GM21723 (cell line): ENCODE data around the gene TMEM245.

Experiments
- ATAC-seq: cut with Tn5 transposase; IDR thresholded peaks from one replicate; pipeline ENCODE4 v1.9.1; 2021; ENCODE audit warnings: mild to moderate bottlenecking, moderate library complexity; ENCODE audit not compliant: unreplicated experiment

Gene TMEM245

DNA sequence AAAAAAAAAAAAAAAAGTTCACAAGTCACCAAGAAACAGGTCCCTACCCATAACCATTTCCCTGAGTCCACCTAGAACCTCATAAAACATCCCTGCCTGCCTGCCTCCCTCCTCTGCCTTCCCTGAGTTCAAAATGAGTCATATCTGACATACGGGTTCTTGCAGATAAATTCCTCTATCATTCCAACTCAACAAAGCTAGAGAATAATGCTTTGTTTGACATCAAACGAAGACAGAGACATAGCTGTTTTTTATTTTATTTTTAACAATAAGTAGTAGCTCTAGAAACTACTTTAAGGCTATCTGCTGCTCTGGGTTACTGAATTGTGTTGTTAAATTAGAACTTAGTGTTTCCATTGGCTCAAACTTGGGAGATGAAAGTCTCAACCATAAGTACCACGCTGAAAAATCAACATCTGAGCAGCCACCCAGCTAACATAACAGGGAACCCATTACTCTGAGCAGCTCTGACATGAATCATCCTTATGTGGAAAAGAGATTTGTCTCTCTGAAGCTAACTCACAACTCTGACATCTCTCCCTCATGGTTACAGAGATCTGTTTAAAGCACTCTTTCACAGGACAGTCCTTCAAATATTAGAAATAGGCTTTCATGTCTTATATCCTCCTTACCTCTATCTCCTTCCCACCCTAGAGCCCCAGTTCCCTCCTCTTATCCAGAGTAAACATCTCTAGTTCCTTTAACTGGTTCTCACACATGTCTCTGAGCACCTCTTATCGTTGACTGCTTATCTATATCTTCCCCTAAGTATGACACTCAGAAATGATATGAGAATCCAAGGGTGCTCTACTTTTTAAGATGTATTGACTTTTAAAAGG, 12.1 kb downstream of the TMEM245 start:
- ATAC-seq, result no peak

DNA sequence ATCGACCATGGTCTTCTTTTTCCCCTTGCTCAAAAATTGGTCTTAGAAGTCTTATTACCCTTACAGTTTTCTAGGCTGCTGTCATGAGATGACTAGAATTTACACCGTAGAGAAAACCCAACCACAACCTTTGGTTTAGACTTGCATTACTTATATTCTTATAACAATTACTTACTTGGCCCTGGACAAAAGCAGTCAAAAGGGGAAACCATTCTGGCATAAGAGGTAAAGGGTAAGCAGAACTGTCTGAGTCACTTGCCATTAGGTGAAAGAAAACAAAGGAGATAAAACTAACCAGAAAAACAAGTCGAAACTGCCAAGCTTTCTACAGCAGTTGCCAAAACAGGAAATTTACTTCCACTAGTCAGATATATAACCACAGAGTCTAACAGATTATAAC, 17.9 kb downstream of the TMEM245 start:
- ATAC-seq, result peak; percentile 74

DNA sequence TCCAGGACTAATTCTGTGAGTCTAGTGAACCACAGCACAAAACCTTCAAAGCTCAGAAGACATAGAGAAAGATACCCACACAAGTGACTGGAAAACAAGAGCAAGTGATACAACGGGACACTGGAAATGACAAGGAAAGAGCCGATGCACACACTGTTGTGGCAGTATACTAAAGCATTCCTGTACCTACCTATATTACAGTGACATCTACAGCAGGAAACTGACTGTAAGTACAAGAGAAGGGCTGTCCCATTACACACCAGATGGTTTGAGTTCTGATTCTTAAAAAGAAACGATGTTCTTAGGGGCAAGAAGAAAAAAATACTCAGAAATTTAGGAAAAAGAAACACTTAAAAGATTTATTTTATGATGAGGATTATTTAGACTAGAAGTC, 18.5 kb downstream of the TMEM245 start:
- ATAC-seq, result no peak

DNA sequence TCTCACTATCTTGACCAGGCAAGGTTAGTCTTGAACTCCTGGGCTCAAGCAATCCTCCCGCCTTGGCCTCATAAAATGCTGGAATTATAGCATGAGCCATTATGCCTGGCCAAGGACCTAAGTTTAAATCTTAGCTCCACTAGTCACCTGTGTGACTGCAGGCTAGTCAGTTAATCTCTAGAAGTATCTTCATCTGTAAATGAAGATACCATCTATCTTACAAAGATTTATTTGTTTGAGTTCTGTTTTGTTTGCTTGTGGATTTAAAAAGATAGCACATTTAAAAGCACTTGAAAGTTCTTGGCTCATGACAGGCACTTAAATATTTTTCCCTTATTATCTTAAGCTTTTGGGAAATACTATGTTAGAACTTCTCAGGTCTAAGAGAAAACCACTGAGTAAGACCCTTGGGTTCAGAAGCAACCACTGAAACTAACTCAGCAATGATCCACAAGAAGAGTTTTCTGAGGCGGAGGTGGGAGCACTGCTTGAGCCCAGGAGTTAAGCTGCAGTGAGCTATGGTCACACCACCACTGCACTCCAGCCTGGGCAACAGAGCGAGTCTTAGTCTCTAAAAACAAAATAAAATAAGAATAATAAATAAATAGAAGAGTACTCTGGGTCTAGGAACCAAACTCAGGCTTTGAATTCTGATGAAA, 19.1 kb downstream of the TMEM245 start:
- no peak for ATAC-seq

DNA sequence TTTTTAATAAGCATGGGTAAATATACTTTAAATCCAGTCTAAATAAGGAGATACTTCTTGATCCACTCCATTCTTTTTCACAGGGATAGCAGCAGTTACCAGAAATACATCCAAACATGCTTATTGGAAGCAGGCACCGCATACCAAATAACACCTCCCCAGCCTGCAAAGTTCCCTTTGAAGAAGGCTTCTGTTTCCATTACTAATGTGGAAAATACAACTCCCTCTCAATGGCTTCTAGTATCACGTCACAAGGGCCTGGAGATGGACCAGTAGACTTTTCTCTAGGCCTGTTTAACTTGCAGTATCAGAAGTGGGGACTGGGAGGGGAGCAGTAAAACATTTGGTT, 20.8 kb downstream of the TMEM245 start:
- no peak for ATAC-seq

DNA sequence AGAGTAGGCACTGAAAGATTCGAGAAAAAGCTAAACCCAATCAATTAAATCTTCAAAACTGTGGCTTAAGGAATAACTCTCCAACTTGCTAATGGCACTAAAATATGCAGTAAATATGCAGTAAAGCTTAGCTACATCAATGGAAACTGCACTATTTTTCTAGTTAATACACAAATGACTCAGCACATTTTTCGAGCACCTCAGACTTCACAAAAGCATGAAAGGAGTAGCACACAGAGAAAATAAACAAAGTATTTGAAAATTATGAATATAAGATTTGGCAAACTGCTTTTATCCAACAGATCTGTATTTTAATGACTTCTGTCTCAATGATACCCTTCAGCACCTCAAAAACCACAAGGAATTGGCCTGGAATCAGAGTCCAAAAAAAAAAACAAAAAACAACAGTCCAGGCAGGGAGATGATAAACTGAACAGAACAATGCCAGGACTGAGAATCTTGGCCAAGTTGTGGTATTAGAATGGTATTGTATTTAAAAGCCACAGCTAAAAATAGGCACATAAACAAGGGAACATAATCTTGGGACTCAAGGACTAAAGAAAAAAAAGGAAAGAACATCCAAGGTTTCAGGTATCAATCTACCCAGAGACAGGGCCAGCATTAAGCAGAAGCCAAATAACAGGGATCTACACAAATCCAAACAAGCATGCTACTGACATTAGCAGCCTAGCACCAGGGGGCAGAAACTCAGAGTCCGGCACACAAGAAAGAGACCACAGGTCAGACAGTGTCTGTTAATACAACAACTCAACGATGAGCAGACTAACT, 21.4 kb downstream of the TMEM245 start:
- peak; percentile 43 for ATAC-seq

DNA sequence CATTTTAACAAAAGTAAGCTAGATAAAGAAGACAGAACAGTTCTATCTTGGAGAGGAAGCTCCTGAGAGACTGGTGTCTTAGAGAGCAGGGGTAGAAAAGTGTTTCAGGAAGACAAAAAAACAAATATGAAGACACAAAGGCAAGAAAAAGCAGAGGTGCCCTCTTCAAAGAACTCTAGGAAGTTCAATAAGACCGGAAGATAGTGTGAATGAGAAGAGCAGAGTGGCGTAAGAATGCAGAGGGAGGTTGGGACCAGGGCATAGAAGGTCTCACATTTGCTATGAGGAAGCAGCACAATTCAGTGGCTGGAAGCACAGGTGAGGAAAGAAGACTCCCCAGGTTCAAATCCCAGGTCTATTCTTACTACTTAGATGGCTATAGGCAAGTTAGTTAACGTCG, 22.6 kb downstream of the TMEM245 start:
- no peak for ATAC-seq

DNA sequence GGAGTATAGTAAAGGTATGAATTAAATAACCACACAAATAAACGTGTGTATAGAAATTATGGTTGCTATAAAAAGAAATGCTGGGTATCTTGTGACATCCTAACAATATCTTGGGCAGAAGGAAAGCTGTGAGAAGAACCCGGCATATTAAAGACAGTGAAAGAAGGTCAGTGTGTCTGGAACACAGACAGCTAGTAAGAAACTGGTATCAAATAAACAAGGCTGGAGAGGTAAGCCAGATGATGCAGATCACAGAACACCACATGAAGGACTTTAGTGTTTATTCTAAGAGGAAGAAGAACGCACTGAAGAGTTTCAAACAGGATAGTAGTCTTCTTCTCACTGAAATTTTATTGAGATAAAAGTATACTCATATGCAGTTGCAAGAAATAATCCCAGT, 24.4 kb downstream of the TMEM245 start:
- no peak for ATAC-seq

DNA sequence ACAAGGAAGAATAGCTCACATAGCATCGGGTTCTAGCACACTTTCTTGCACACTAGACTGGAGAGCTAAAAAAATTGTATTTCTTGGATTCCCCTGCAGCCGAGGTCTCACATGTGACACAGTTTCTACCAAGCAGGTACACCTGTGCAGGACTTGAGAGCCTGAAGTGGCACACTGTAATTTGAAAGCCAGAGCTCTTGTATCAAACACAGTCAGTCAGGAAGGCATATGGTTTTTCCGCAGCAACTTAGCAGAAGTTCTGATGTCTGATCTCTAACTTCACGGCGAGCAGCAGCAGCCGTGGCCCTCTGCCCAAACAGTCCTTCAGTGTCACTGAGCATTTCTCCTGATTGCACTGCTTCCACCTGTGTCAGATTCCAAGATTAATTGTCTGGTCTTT, 25.5 kb downstream of the TMEM245 start:
- no peak for ATAC-seq

DNA sequence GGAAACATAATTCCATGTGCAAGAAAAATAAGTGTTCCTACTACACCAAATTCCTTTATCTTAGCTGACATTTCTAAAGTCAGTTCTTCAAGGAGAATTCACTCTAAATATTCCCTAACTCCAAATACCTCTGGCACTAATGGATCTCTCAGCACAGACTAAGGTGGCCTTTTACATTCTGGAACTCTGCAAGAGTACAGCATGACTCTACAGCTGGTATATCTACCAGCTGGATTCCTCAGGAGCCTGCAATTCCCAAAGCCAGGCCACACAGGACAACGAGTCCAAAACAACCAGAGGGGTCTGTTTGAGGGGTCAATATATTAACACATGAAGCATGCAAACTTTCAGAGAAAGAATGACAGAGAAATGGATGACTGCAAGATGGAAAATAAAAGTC, 27.2 kb downstream of the TMEM245 start:
- ATAC-seq, result no peak

DNA sequence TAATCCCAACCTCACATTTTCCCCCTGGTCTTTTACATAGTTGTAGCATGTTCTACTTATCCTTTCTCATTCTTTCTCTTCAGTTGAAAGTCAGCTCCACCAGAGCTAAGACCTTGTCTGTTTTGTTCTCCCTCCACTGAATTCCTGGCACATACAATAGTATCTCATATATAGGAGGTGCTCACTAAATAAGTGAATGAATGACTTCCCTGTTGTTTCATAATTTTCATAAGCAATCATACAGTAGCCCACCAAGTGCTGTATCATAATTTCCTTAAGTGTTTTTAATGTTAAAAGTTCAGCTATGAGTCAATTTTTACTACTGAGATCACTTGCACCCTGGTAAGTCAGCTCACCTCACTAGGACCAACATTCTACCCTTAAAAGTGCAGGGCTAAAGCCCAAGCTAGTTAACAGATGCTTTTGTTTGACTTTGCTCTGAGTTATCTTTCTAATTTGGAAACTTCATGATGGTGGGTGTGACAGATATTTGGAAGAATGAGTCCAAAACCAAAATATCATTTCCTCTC, 27.6 kb downstream of the TMEM245 start:
- ATAC-seq, result no peak

DNA sequence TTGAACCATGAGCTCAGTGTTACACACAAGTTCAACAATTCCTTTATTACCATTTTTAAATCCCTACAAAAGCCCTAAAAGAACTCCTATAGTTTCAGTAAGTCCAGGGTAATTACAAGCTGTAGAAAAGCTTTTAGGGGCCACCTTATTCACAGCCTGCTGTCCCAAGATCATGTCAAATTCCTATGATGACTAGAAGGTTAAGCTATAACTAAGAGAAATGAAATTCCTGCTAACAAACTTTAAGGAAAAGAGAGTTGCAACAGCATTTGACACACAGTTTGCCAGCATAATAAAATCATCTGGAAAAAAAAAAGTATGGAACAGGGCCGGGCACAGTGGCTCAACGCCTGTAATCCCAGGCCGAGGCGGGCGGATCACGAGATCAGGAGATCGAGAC, 31.5 kb downstream of the TMEM245 start:
- ATAC-seq, result no peak

DNA sequence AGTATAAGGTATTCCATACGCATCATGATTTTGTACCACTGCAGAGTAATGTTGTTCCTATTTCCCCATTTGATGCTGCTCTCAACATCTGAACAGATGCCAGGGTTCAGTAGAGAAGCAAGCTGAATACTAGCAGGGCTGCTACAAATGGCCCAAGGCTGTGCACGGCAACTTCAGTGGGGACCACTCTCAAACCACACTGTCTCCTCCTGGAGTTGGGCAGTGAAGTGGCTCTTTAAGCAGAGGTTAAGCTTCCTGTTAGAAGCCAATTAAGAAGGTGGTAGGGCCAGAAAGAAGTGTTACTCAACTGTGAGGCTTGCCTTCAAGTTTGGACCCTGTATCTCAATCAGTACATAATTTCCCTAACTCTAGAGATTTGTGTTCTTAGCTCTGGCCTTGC, 32.0 kb downstream of the TMEM245 start:
- ATAC-seq, result no peak

DNA sequence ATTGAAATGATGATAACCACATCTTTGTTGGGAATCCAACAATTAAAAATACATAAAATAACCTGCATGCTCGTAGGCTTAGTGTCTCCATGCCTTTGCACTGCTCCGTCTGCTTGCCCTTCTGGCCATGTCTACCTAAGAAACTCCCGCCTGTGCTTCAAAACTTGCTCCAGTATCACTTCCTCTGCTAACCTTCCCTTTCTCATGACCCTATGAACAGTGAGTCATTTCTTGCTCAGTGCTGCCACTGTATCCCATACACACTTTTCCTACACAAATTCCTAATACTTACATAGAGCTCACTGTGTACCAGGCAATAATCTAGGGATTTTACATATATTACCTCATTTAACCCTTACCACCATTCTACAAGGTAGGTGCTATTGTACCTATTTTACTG, 33.5 kb downstream of the TMEM245 start:
- peak; percentile 86 for ATAC-seq

DNA sequence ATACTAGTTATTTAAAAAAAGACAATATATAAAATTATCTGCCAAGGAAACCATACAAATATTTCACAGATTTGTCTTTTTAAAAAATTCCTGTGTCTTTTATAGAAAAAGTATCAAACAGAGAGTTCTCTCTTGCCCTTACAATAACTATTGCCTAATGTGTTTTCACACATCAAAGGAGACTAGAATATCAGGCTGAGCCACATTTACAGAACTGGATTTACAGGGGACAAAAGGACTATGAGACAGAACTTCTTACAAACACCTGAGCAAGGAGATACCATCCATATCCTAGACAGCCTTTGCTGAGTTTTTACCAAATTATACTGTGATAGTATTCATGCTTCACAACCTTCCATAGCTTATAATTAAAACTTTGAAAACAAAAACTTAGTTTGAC, 34.2 kb downstream of the TMEM245 start:
- ATAC-seq, result no peak

DNA sequence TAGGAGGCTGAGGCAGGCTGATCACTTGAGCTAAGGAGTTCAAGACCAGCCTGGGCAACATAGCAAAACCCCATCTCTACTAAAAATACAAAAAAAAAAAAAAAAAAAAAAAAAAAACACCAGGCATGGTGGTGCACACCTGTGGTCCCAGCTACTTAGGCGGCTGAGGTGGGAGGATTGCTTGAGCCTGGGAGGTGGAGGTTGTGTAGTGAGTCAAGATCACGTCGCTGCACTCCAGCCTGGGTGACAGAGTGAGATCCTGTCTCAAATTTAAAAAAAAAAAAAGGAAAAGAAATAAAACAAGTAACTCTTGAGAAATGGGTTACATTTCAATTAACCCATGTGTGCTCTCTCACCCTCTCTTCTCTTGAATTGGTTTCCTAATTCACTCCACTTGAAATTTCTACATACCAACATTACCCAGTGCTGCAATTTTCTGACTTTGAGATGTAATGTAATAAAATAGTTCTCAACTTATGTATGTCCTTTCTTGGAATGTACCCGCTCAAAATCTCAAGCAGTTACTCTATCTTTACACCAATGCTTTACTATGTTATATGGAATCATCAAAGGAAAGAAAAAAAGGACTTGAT, 35.8 kb downstream of the TMEM245 start:
- ATAC-seq, result no peak

DNA sequence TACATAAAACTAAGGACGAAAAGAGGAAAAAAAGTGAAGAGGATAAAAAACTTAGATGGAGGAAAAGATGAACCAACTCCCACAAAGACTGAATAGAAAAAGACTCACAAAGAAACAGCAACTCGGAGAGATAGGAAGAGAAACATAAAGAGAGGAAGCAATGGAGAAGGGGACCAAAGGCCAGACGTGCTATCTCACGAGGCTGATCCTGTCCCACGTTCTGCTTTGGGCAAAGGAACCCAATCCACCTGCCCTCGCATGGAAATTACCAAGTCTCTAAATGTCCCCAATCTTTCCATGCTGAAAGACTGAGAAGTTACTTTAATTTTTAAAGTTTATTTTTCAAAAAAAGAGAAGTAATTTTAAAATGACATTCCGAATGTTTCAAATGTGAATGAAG, 36.6 kb downstream of the TMEM245 start:
- ATAC-seq, result no peak

DNA sequence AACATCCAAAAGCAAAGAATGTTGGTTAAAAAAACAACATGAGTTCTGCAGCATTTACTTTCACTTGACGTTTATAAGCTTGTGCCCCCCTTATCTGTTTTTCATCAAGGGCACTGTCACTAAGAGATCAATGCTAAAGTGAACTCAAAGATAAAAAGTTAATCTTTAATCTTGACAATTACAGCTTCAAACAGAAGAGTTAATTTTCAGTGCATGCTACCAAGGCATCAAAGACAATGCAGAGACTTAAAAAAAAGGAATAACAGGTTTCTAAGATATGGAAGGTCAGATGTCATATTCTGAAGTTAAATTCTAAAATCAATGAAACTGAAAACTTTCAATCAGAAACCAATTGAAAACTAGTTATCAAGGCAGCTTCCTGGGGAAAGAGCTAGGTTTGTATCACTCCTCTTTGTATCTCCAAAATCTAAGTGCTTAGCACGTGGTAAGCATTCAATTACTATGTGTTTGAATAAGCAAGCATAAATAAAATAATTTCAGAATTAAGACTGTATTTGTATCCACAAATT, 37.6 kb downstream of the TMEM245 start:
- ATAC-seq, result no peak

DNA sequence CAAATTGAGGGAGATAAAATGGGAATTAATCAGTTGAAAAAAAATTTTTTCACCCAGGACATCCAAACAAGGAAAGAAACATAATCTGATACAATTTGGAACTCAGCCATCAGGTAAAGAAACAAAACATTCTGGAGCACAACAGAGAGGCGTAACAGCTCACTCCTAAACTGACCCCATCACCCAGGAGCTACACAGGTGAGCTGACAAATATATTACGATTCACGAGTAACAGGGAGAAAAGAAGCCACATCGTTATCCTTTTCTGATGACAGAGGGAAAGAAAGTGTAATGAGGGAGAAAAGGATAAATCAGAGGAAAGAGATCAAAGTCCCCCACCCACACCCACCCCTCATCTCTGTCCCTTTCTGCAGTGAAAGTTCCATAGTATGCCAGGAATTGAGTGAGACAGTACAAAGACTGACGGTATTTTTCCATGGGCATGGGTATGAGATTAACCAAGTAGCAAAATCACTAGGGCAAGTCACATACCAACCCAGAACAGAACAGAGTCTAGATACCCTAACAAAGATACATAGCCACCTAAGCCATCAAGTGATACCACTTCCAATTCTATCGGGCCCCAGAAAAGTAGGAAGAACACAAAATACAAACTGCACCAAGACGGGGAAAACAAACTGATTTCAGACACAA, 45.4 kb downstream of the TMEM245 start:
- ATAC-seq, result no peak

DNA sequence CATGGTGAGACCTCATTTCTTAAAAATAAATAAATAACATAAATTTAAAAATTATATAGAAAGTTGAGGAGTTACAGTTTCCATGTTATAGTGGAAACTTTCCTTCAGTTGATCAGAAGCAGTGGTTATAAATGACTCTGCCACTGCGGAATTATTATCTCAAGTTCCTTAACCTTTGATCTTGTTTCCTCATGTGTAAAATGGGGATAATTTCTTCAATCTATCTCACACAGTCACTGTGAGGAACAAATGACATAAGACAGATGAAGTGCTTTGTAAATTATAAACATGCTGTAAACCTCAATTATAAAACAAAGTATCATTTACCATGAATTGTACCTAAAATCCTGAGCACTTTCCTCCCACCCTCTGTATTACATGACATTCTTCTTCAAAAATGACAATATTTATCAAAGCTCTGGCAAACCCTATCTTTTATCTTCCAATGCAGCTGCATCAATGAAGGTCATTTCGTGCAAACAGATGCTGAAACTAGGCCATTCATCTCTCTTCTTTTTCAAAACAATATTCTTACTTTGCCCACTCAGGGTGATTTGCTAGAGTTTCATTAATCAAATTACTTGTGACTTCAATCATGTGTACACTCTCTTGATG, 46.8 kb downstream of the TMEM245 start:
- ATAC-seq, result no peak
